ENCODE measurements around the gene SGTA. TPM values are rescaled to one million over a fixed set of nuclear protein-coding genes. Genes with fewer than 3 reads are reported as not detected.

The SGTA gene
- total and polyA plus RNA-seq, 2 of the 8 experiments (the other 6 are each of a cell fraction or from before 2014, with no cell fraction given): 86.8 to 130 TPM

- POLR2A ChIA-PET (ENCODE audit: partially characterized antibody): interaction anchor here (0.6 to 2.3 kb wide), 7 partner anchors 12 to 814 kb away, joined by 3 to 8 read pairs (median 3); partner anchors contain the start of gene GNG7
- TF ChIP-seq KDM5A (IDR thresholded peaks at IDR 0.05; ENCODE audit: low read length) (no peak), SIN3A (conservative IDR thresholded peaks at IDR 0.05 in 1 of 2, IDR thresholded peaks at IDR 0.05 in 1 of 2; ENCODE audit: low read depth in 1 of 2, low read length in 2 of 2) (no peak), PHF8 (conservative IDR thresholded peaks at IDR 0.05; ENCODE audit: low read depth, low read length) (no peak), RFX5 (IDR thresholded peaks at IDR 0.05; ENCODE audit: borderline replicate concordance, low read depth, low read length) (no peak), SAP30 (IDR thresholded peaks at IDR 0.05; ENCODE audit: insufficient read depth, insufficient replicate concordance, low read length) (no peak), JUND (IDR thresholded peaks at IDR 0.05; ENCODE audit: low read length) (no peak), E2F6 (IDR thresholded peaks at IDR 0.05) (no peak), EGR1 (IDR thresholded peaks at IDR 0.05; ENCODE audit: borderline replicate concordance, low read depth, low read length) (no peak), TCF12 (IDR thresholded peaks at IDR 0.05; ENCODE audit: low read depth, low read length) (no peak), KDM1A (IDR thresholded peaks at IDR 0.05; ENCODE audit: borderline replicate concordance, low read length) (no peak)
Observed at GRCh38 chr19:2717638-2718541, 65.2 kb downstream of the SGTA start.

More at GRCh38 chr19:2717638-2718541, 65.2 kb downstream of the SGTA start:
- H3K18ac ChIP-seq (ENCODE audit: extremely low read depth, low read length): no peak overlapping the region
- H3K4me1 ChIP-seq (replicated peaks in 1 of 4; ENCODE audit: control insufficient read depth in 3 of 4, insufficient read depth in 4 of 4, low read length in 3 of 4): peaks cover 0 to 14% (median 6%) of the 10 kb centered on the region in 4 experiments; a peak in 6 of 7 replicates
- peaks cover 0 to 4% of the 10 kb centered on the region in 2 experiments for H4K20me1 ChIP-seq (replicated peaks in 1 of 2; ENCODE audit: control insufficient read depth in 1 of 2, insufficient read depth in 2 of 2, low read length in 2 of 2)
- no peak overlapping the region for H2AFZ ChIP-seq (ENCODE audit: low read length)
- no peak overlapping the region for H3K4me2 ChIP-seq (ENCODE audit: insufficient read depth in 1 of 2, low read depth in 2 of 2, low read length in 2 of 2)
- peaks cover 18% of the 10 kb centered on the region; the same call in 1 of the 2 replicates for H3K23me2 ChIP-seq (ENCODE audit: low read depth, low read length)
- CTCF ChIA-PET (ENCODE audit: partially characterized antibody): interaction anchor here (1.0 to 1.7 kb wide), 4 partner anchors 16 to 70 kb away, joined by 3 to 6 read pairs (median 4); partner anchors contain the start of gene GNG7
- no peak overlapping the region for H3K14ac ChIP-seq (ENCODE audit: insufficient read length)
- H3K4ac ChIP-seq (replicated peaks; ENCODE audit: insufficient read length, low read depth, low read length): no peak overlapping the region
- H3K36me3 ChIP-seq (ENCODE audit: control insufficient read depth in 2 of 4, insufficient read depth in 4 of 4, low read length in 3 of 4): peaks cover 0 to 17% (median 0%) of the 10 kb centered on the region in 4 experiments; a peak in 1 of 8 replicates
- DNase-seq (ENCODE audit: low read depth in 1 of 2, low spot score in 2 of 2) (no peak), FAIRE-seq (no peak)
- H3K79me1 ChIP-seq (ENCODE audit: low read depth, low read length): no peaks in the 10 kb centered on the region
- 93% methylated on average over 37 of the region's 52 CpGs; no CpG with 5 or more reads in 1 of the 2 experiments for WGBS, 2 experiments (ENCODE audit: extremely low coverage in 1 of 2, insufficient coverage in 1 of 2, insufficient read length in 1 of 2, insufficient replicate concordance in 2 of 2, low coverage in 1 of 2, low lambda C conversion rate in 2 of 2, missing lambda C conversion rate in 1 of 2)
- H3K27me3 ChIP-seq (replicated peaks in 1 of 4; ENCODE audit: control insufficient read depth in 3 of 4, extremely low read depth in 1 of 4, insufficient read depth in 3 of 4, low read length in 3 of 4): peaks cover 0 to 7% (median 3%) of the 10 kb centered on the region in 4 experiments; a peak in 4 of 7 replicates
- no peak overlapping the region for H2BK120ac ChIP-seq (replicated peaks; ENCODE audit: low read depth, low read length)
- H2BK5ac ChIP-seq (ENCODE audit: low read depth, low read length): no peak overlapping the region
- H4K91ac ChIP-seq (replicated peaks; ENCODE audit: insufficient read length, low read length): no peak overlapping the region
- no peak overlapping the region for H2BK12ac ChIP-seq (ENCODE audit: low read depth, low read length)
- no peak overlapping the region; a peak in 2 of 7 replicates for H3K9ac ChIP-seq (replicated peaks in 1 of 4; ENCODE audit: extremely low read depth in 1 of 4, low read depth in 3 of 4, low read length in 3 of 4)
- no peak overlapping the region for H4K8ac ChIP-seq (ENCODE audit: extremely low read depth, insufficient read depth, low read length)
- peaks cover 9 to 17% of the 10 kb centered on the region in 2 experiments; a peak in 3 of 4 replicates for H3K9me3 ChIP-seq (ENCODE audit: insufficient read depth in 2 of 2, low read depth in 1 of 2, low read length in 1 of 2)
- H2BK20ac ChIP-seq (ENCODE audit: low read length): no peak overlapping the region
- H3K4me3 ChIP-seq (ENCODE audit: extremely low read depth in 1 of 4, insufficient read depth in 2 of 4, low read depth in 3 of 4, low read length in 4 of 4): no peak overlapping the region
- H2BK15ac ChIP-seq (ENCODE audit: low read length): no peak overlapping the region
- H3K56ac ChIP-seq (replicated peaks; ENCODE audit: insufficient read length, low read depth, low read length): no peak overlapping the region
- no peaks in the 10 kb centered on the region for H3K79me2 ChIP-seq (ENCODE audit: control insufficient read depth in 1 of 2, insufficient read depth in 2 of 2, low read length in 2 of 2)
- H3K23ac ChIP-seq (ENCODE audit: insufficient read length): no peak overlapping the region
- no peak overlapping the region for H2AK5ac ChIP-seq (ENCODE audit: low read depth, low read length)
- no peak overlapping the region for H3K27ac ChIP-seq (ENCODE audit: low read depth, low read length)
- no peak overlapping the region for H4K5ac ChIP-seq (ENCODE audit: insufficient read length, low read depth, low read length)

Measured in H1 (cell line).